HG03280 (cell line): Measurements from ENCODE around the gene DYNC1I2.
"Not testable (repeated sequence)": the region's sequence is repeated elsewhere in the genome, so short reads cannot be mapped to it uniquely, and the experiment has no call there.

Experiments
- ATAC-seq: cut with Tn5 transposase; IDR thresholded peaks from one replicate; pipeline ENCODE4 v1.9.1; 2021; ENCODE audit warnings: mild to moderate bottlenecking, moderate library complexity; ENCODE audit not compliant: unreplicated experiment

Gene DYNC1I2

DNA sequence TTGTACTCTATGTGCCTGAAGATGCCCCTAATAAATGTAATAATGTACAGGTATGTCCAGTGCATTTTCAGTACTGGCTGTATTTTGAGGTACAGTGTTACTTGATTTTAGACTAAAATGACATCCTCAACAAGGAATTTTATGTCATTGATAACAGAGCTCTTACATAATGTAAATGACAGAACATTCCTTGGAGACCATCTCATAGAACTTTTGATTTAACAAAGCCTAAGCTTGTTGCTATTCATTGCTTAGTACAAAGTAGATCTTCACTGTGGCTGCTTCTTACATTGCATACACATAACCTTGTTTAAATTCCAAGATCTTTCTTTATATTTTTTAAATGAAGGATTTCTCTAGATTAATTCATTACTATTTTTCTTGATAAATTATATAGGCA is 24.1 kb downstream of the DYNC1I2 start:
- no peak for ATAC-seq

DNA sequence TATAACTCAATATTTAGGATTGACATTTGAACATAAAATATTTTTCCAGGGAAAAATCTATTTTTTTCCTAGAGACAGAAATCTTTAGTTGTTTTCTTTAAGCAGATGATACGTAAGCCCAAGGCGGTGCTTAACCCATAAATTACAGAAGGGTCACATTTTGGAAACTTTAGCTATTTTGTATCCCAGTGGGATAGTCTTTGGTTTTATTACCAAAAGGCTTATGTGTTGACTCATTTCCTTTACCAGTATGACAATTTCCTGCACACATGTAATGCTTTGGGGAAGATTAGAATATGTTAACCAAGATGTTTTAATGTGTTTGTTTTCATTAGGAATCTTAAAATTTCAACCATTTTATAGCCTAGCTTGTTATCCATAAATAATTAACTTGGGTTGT is 24.8 kb downstream of the DYNC1I2 start:
- no peak for ATAC-seq

DNA sequence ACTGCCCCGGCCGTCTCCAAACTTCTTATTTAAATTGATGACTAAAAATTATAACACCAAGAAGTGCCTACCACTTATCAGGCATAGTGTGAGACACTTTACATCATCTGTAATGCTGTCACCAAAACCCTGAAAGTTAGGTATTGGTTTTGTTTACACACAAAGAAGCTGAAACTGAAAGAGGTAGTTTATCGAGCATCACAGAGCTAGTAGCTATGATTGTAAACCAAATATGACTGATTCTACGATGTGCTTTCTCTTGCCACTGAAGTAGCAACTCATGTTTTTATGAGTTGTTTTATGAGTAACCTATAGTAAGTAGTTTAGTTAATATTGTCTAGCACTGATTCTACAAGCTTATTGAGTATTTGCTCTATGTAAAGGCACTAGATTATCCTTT is 31.5 kb downstream of the DYNC1I2 start:
- peak; percentile 92 for ATAC-seq

DNA sequence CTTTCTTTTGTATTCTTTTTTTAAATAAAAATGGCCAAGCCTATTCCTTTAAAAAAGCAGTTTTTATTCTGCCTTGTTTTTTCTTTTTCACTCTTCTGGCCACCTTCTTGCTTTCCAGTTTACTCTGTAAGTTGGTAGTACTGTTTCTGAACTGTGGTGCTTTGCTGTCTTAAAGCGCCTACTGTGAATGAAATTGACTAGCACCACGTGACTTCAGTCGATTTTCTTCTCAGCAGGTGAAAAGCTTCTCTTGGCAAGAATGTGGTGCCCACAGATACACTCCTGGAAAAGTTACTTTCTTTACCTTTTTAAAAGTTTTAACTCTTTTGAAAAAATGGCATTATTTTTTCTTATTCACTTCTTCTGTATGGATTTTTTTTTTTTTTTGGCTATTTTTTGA is 32.4 kb downstream of the DYNC1I2 start:
- ATAC-seq: no peak

DNA sequence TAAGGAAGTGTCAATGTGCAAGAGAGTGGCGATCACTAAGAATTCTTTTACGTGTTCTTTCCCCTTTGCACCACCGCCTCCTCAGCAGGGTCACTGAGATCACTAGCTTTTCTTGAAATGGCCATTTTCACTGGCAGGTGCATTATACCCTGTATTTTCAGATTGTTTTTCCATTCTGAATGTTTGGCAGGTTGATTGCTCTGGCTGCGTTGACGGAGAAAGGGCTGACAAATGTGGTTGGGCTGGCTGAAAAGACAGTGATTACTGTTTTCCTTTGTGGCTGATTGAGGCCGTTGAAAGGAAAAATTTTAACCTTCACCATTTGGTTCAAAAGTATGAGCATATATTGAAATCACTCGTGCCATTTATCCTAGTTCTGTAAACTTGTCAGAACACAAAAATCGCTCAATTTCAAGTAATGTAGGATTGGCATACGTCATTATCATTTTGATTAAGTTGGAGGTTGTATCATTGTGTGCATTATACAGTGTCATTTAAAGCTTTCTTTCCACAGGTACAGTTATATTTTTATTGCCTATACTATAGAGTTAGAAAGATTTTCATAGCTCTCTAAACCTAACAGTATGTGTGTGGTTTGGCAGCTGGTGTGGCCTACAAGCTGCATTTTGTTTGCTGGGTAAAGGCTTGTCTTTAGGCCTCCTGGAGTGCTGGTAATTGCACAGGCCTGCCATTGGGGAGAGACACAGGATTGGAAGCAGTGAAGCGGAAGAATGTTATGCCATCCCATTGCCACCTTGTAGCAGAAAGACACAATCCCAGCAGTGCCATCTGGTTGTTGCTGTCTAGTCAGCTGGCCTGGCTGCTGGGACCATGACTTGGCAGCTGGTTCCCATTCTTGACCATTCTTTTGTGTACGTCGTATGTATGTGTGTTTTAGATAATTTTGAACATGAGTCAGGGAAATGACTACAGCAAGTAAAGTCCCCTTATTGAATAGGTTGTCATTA is 36.7 kb downstream of the DYNC1I2 start:
- ATAC-seq: no peak

DNA sequence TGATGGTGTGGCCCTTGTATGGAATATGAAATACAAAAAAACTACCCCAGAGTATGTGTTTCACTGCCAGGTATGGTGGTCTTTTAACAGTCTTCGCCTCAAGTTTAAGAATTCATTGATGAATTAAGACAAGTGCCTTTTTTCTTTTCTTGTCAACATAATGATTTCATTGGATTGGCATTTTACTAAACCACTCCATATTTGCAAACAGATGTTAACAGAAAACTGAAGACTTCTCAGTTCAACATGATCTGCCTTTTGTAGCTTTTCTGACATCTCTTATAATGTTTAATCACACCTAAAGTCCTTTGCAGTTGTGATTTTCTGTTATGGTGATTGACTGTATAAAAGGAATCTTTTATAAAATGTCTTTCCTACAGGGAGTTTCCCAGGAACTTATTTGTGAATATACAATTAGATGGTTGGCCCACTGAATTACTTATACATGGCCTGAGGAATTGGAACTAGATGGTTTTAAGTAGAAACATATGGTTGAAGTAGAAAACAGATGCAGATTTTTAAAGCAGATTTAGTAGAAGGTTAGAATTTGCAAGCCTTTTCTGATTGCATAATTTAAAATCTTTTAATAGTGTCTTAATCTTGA is 39.7 kb downstream of the DYNC1I2 start:
- no peak for ATAC-seq

DNA sequence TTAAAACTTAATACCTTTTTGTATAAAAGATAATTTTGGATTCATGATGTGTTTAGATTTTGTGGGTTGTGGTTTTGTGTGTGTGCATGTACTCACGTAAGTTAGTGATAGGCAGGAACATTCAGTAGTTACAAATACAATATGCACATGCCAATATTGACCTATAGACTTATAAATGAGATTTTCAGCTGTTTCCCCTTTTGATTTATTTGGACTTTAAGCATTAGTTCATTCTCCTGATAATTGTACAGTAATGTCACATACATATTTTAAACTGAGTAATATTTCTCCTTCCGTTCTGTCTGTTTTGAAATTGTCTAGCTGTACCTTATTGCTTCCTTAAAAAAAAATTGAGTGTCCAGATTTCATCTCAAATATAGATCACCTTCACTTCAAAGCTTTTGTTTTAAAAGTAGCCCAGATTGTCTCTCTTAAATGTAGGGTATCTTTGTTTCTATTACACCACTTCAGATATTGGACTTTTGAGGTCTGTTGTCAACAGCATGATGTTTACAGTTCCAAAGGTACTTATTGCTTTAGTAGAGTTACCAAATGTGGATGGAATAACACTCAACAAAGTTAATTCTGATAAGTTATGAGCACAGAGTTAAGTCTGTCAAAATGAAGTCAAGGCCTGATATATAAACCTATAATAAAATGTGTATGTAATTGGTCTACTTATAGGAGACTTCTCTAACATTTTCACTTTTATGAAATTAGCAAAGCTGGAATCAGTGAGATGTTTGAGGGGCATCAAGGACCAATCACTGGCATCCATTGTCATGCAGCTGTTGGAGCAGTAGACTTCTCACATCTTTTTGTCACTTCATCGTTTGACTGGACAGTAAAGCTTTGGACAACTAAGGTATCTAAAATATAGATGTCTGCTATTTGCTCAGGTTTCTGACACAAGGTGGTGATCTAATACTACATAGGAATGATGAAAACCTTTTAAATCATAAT is 42.0 kb downstream of the DYNC1I2 start:
- ATAC-seq: no peak

DNA sequence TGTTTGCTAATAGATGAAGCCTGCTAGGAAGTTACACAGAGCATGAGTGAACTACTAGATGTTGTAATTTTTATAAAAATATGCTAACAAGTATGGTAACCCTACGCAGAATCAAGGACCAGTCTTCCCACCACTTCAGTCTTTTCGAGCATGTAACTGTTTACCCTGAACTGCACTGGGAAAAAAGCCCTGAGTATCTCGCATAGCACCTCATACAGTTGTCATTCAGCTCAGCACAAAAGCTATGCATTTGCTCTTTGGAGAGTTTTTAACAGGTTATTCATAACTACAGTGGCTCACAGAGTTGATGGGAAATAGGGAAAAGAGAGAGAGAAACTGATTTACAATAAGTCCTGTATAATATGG is 42.7 kb downstream of the DYNC1I2 start:
- ATAC-seq: no peak

DNA sequence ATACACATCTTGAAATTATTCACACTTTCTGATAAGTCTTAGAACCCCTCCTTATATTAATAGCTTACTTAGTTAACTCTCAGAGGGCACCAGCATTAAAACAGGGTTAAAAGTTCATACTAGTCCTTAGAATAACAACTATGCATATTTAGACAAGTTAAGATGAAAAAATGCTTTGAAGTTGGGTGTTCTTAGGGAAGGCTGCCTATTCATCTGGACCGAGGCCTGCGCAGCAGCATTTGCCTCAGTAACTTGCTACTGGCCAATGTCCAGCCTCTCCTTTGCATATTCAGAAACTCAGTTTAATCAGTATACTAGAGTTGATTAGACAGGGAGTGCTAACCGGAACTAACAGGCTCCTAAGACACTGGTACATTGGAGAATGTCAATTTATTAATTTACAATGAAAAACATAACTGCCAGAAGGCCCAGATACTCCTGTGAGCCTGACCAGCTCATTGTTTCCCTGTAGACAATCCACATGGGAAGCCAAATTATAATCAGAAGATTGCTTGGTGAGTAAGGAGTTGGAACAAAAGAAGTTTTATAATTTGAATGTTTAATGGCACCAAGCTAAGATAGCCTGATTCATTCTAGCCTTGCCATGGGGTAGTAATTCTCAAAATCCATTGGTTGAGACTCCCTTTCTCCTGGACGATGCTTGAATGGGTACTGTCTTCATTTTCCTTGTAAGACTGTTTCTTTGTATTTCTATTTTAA is 48.9 kb downstream of the DYNC1I2 start:
- ATAC-seq: no peak

DNA sequence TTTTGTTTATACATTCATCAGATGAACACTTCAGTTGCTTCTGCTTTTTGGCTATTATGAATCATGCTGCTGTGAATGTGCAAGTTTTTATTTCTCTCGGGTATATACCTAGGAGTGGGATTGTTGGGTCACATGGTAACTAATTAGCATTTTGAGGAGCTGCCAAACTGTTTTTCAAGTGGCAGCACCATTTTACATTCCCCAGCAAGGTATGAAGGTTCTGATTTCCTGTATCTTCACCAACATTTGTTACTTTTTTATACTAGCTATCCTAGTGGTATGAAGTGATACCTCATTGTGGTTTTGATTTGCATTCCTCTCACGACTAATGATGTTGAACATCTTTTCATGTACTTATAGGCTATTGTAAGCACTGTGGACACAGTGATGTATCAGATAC is 53.9 kb downstream of the DYNC1I2 start:
- ATAC-seq: peak; percentile 64

DNA sequence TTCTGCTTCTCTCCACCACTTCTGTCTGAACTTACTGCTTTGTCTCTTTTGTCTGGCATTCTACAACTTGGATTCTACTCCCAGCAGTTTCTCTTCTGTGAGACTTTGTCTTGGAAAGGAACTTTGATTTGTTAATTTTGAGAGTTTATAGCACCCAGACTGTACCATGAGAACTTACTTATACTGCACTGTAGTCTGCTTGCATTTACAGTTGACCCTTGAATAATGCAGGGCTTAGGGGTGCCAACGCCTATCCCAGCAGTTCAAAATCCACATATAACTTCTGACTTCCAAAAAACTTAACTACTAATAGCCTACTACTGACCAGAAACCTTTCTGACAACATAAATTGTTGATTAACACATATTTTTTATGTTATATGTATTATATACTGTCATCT is 55.5 kb downstream of the DYNC1I2 start:
- no peak for ATAC-seq

DNA sequence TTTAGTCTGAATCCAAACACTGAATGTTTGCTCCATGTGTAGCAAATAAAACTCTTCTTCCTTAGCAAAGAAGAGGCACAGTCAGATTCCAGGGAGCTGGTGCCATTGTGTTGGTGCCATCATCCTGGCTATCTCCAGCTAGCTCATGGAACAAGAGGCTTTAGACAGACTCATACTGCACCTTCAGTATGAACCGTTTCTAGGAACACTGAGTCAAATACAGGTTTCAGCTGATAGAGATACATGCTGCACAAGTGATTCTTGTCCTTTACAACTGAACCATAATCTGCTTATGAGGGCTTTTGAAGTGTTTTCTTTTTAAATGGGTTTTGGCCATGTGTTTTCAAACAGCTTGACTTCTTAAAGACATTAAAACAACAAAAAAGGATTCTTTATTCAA is 57.9 kb downstream of the DYNC1I2 start:
- no peak for ATAC-seq

DNA sequence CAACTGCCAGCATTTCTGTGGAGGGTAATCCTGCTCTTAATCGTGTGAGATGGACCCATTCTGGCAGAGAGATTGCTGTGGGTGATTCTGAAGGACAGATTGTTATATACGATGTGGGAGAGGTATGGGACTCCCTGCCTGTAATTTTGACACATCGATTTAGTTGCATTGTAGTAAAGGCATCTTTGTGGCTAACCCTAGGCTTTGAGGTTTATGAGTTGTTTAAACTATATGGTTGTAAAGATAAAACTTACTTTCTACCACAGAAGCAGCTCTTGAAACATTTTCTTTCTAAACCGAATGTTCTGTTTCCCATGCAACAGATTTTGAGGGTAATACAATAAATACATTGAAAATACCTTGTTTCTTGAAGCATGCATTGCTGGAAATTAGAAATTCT is 58.5 kb downstream of the DYNC1I2 start:
- no peak for ATAC-seq

DNA sequence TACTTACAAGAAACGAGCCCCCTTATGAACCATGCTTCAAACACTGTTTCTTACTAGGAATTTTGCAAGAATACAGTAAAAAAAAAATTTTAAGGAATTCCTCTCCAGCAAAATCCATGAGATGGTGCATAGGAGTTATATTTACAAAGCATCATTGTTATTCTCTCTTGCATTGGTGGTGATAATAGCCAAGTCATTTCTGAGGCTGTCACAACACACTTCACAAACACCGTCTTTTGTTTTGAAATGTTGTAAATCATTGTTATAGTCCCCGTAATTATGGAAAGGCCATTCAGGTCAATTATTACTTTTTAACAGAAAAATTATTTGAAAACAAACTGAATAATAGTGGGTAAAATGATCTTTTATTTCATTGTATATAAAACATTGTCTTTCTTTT is 60.1 kb downstream of the DYNC1I2 start:
- ATAC-seq: no peak

DNA sequence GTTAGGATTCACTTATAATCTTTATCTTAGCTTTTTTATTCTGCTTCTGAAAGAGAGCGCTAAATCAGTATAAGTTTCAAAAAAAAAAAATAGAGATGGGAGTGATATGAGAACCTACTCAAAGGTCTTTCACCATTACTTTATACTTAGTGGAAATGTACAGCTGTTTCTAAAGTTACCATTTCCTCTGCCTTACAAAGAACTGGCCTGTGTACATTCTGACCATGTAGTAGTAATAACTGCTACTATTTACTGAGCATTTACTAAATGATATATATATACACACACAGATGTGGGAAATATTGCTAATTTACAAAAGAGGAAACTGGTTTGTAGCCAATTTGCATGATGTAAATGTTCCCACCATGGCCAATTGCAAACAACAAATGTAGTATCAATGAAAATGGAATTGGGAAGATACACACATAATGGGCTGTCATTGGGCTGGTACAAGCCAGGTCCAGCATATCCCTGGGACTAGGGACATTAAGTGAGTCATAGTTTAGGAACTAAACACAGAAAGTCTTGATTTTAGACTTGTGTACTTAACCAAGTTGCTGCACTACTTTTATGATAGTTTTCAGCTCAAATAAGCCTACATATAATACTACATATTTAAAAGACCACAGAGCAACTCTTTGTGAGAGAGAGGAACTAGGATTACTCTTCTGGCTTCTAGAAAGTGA is 67.1 kb downstream of the DYNC1I2 start:
- no peak for ATAC-seq

DNA sequence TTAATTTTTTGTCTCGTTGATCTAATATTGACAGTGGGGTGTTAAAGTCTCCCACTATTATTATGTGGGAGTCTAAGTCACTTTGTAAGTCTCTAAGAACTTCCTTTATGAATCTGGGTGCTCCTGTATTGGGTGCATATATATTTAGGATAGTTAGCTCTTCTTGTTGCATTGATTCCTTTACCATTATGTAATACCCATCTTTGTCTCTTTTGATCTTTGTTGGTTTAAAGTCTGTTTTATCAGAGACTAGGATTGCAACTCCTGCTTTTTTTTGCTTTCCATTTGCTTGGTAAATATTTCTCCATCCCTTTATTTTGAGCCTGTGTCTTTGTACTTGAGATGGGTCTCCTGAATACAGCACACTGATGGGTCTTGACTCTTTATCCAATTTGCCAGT is 71.5 kb downstream of the DYNC1I2 start:
- ATAC-seq: not testable (repeated sequence)

DNA sequence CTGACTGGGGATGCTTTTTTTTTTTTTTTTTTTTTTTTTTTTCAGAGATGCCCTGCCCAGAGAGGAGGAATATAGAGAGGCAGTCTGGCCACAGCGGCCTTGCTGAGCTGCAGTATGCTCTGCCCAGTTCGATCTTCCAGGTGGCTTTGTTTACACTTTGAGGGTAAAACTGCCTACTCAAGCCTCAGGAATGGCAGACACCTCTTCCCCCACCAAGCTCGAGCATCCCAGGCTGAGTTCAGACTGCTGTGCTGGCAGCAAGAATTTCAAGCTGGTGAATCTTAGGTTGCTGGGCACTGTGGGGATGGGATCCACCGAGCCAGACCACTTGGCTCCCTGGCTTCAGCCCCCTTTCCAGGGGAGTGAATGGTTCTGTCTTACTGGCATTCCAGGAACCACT is 73.9 kb downstream of the DYNC1I2 start:
- ATAC-seq: not testable (repeated sequence)

DNA sequence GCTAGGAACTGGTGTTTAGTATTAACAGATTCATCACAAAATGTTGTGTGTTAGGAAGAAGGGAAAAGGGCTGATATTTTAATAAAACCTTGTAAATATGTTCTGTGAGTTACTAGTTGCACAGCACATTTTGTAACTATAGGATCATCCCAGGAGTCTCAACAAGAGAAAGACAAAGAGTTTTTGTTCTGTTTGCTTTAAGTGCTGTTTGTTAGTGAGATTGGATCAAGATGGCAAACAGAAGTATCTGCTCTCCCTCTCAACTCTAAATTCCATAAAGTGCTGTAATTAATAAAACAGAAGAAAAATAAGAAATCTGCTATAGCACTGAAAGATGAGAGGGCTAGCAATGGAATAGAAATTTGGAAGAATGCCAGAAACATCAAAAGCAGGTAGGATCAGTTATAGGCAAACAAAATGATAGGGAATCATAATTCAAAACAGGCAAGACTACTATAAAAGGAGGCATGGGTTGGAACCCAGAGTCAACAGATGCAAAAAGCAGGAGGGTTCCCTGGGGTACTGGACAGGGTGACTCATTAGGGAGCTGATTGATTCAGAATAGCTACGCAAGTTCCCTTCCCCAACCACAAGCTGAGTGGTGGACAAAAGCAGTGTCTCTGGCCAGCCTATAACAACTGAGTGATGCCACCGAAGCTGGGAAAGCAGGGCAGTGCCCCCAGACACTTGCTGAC is 75.8 kb downstream of the DYNC1I2 start:
- ATAC-seq: no peak

DNA sequence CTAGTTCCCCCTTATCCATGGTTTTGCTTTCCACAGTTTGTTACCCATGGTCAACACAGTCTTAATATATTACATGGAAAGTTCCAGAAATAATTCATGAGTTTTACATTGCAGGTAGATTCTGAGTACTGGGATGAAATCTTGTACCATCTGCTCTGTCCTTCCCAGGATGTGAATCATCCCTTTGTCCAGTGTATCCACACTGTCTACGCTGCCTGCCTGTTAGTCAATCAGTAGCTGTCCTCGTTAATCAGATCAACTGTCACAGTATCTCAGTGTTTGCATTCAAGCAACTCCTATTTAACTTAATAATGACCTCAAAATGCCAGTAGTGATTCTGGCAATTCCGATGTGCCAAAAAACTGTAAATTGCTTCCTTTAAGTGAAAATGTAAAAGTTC is 76.3 kb downstream of the DYNC1I2 start:
- no peak for ATAC-seq

DNA sequence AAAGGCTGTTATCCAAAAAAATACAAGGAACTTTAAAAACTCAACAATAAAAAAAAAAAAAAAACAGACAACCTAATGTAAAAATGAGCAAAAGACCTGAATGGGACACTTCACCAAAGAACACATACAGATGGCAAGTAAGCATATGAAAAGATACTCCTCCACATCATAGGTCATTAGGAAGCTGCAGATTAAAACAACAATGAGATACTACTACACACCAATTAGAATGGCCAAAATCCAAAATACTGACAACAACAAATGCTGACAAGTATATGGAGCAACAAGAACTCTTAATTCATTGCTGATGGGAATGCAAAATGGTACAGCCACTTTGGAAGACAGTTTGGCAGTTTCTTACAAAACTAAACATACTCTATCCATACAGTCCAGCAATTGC is 84.2 kb downstream of the DYNC1I2 start:
- ATAC-seq: no peak
